Left hindlimb (tissue), 1 donor: ENCODE data around the gene EXD2.
"Not testable (repeated sequence)": the region's sequence is repeated elsewhere in the genome, so short reads cannot be mapped to it uniquely, and the experiment has no call there.

Experiments used
- DNase-seq: peaks from one replicate; pipeline ENCODE4 v3.0.0-alpha.2; 2018

The EXD2 gene

GRCh38 chr14:69282448-69282847 is 91.2 kb downstream of the EXD2 start:
- DNase-seq, result no peak

- no peak for DNase-seq
Measured at GRCh38 chr14:69284170-69284569, 92.9 kb downstream of the EXD2 start.

GRCh38 chr14:69285661-69286255 is 94.5 kb downstream of the EXD2 start:
- DNase-seq, result no peak

- DNase-seq, result no peak
Measured at GRCh38 chr14:69287098-69288010, 96.1 kb downstream of the EXD2 start.

- DNase-seq, result no peak
Measured at GRCh38 chr14:69288011-69288771, 96.9 kb downstream of the EXD2 start.

GRCh38 chr14:69288956-69289705 is 97.8 kb downstream of the EXD2 start:
- no peak for DNase-seq

- DNase-seq, result no peak
Measured at GRCh38 chr14:69289811-69290520, 98.7 kb downstream of the EXD2 start.

GRCh38 chr14:69290881-69291280 is 99.6 kb downstream of the EXD2 start:
- DNase-seq, result not testable (repeated sequence)

- no peak for DNase-seq
Measured at GRCh38 chr14:69291396-69291795, 100.1 kb downstream of the EXD2 start.

GRCh38 chr14:69291891-69292561 is 100.7 kb downstream of the EXD2 start:
- no peak for DNase-seq
